HG03342 (cell line): ENCODE data around the gene RGS8.
"Not testable (repeated sequence)": the region's sequence is repeated elsewhere in the genome, so short reads cannot be mapped to it uniquely, and the experiment has no call there.

Experiments
- ATAC-seq: cut with Tn5 transposase; IDR thresholded peaks from one replicate; pipeline ENCODE4 v1.9.1; 2021; ENCODE audit warnings: mild to moderate bottlenecking, moderate library complexity; ENCODE audit not compliant: unreplicated experiment

RGS8 gene

DNA sequence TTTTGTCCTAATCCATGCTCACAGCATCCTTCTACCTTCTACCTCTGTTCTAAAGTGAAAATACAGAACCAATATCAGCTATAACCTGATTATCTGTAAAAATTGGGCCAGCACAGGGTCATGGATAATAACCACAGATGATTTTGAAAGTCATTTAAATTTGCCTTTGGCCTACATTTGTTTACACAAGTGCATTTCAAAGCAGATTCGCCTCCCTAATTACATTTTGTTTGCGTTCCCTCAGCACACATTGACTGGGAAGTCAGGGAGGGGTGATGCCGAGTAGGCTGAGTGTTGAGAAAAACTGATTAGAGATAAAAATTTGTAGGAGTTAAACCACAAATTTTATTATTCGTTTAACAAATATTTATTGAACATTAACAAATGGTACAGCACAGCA lies 19.2 kb upstream of the RGS8 start:
- no peak for ATAC-seq

DNA sequence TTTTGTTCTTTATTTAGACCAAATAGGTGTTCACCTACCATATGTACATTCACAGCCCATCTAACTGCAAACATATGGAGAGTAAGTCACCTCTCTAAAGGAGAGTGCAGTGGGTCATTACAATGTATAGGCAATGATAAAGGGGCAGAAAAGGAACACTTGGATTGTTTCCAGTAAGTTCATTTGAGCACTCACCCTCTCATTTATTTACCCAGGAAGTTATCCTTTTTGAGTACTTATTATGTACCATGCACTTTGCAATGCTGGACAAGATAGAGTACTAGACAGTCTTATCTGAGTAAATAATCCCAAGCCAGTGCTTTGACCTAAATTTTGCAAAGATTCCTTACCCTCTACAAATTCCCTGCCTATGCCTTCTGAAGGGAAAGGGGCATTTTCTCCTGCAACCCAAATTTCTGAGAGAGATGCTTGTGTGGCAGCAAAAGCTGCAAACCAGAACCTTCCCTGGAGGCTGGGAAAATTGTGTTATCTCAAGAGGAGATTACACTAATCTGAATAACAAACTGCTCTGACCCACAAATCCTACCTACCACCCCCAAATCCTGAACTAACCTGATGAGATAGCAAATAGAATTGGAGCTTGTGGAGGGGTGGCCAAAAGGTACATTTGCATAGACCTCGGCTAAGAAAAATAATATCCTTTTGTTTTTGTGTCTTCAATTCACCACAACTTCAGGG lies 18.6 kb upstream of the RGS8 start:
- no peak for ATAC-seq

DNA sequence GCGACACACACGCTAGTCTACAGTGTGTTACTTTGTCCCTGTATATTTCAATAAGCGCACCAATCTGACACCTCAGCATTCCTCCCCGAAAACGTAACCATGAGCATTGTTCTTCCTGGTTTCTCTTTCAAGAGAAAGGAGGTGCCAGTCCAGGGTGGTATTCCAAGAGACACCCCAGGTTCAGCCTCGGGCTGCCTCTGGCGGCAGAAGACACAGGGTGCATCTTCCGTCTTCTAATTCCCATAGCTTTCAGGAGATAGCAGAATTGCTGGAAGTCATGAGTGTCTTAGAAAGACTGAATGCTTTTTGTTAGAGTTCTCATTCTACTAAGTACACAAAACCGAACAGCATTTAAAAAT lies 15.9 kb upstream of the RGS8 start:
- ATAC-seq: no peak

DNA sequence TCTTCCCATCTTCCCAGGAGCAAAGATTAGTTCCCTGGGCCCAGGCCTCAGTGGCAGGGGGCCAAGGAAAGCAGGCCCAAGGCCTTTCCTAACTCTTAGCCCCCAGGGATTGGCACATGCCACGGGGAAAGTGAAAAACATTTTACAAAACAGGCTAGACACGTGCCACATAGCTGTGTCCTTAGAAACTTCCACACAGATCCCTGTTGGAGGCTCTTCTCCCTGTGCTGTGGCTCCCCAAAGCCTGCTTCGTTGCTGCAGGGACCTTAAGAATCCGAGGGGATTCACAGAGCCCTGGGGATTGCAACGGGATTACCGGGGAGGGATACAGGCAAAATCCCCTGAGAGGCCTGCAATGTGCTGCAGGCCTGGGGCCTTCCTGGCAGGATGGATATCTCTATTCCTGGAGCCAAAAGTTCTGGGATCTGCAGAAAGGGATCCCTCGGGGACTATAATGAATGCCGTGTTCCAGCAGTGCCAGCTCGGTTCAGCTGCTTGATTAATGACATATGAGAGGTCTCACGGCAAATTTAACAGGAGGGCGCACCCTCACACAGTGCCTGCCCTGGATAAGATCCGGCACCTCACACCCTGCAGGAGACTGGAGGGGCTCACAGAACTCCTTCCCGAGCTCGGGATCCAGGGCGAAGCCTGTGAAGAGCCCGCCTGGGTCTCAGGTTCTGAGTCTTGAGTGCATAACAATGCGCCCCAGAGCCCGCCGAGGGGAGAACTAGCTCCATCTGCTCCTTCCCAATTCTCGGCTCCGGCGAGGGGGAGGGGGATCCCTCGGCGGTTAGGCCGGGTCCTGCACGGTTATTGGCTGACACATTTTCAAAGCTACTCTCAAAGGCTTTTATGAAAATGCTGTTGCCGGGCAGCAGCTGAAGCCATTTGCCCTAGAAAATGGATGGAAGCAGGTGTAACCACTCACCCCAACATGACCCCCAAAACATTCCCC lies 15.3 kb upstream of the RGS8 start:
- ATAC-seq: no peak

DNA sequence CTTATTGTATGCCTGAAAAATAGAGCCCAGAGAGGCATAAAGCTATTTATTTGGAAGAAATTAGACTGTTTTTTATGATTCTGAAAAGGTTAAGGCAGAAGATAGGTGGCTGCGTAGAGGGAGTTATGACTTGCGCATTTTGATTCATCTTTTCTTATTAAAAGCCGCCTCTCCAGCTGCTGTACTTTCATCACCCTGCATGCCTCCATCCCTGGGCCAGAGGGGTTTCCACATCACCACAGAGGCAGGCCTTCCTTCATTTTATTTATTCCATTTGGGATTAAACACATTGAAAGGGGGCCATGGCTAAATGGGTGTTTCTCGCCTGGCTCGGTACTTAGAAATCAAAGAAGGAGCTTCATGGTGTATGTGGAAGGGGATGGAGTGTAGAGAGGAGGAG lies 14.6 kb upstream of the RGS8 start:
- no peak for ATAC-seq

DNA sequence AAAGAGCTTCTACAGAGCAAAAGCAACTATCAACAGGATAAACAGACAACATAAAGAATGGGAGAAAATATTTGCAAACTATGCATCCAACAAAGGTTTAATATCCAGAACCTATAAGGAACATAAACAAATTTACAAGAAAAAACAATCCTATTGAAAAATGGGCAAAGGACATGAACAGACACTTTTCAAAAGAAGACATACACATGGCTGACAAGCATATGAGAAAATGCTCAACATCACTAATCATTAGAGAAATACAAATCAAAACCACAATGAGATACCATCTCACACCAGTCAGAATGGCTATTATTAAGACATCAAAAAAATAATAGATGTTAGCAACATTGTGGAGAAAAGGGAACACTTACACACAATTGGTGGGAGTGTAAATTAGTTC lies 8.8 kb upstream of the RGS8 start:
- not testable (repeated sequence) for ATAC-seq

DNA sequence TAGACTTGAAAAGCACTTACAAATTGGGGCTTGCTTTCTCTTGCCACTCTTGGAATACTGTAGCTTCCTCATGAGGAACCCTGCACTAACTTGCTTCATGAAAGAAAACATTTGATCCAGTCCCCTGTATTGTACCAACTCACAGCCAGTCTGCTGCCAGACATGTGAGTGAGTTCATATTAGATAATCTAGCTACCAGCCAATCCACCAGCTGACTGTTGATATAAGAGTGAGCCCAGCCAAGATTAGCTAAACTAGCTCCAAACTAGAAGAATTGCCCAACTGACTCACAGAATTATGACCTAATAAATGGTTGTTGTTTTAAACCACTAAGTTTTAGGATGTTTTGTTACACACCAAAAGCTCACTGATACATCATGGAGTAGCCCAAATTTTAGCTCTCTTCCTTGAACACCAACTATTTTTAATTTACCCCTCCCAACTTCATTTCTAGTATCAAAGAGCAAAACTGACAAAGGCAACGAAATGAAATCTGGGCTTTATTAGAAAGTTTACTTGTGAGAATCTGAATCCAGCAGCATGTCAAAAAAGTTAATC lies 6.6 kb upstream of the RGS8 start:
- no peak for ATAC-seq

DNA sequence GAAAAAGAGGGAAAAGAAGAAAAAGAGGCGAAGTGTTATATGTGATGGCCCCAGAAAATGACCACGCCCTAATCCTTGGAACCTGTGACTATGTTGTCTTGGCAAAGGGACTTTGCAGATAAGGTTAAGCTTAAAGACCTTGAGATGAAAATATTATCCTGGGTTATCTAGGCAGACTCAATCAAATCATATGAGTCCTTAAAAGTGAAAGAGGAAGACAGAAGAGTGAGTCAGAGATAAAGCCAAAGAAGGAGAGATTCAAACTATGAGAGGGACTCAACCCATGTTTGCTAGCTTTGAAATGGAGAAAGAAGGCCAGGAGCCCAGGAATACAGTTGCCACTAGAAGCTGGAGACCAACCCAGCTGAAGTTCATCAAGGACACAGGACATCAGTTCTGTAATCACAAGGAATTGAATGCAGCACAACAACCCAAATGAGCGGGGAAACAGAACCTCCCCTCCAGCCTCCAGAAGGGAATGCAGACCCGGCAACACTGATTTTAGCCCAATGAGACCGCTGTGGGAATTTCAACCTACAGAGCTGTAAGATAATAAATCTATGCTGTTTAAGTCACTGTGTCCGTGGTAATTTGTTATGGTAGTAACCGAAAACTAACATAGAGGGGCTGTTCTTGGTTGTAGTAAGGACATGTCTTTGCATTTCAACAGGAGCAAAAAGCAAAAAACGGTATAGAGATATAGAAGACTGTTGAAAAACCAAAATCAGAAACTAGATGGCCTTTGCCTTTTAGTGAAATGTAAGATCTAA lies 4.2 kb upstream of the RGS8 start:
- ATAC-seq: no peak

DNA sequence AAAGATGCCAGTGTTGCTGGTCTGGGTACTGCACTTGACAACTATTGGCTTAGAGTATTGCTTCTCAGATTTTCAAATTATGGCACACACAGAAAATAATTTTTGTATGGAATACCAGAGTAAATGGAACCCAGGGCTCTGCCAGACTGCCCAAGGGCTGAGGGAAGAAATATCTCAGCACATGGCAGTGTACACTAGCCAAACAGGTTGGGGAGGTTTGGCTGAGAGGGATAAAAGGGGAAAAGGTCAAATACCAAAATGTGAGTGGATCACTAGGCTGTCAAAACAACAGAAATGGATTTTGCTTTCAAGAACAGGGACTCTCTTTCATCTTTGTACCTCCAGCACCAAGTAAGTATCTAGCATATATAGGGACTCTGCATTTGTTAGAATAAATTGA lies 3.0 kb upstream of the RGS8 start:
- no peak for ATAC-seq

DNA sequence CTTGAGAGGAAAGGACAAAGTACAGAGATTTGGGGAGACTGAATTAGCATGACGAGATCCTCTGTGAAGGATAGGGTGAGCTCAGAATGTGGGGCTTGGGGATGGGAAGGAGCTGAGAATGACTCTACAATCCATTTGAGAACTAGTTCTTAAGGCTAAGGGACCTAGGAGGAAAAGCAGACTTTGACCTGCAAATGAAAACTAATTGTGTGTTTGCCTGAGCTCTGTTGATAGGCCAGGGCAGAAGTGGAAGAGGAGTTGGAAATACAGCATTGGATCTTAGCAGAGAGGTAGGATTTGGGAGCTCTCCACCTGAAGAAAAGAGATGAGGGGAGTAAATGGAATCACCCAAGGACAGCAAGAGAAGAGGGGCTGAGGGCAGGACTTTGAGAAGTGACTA lies 2.1 kb upstream of the RGS8 start:
- ATAC-seq: no peak

DNA sequence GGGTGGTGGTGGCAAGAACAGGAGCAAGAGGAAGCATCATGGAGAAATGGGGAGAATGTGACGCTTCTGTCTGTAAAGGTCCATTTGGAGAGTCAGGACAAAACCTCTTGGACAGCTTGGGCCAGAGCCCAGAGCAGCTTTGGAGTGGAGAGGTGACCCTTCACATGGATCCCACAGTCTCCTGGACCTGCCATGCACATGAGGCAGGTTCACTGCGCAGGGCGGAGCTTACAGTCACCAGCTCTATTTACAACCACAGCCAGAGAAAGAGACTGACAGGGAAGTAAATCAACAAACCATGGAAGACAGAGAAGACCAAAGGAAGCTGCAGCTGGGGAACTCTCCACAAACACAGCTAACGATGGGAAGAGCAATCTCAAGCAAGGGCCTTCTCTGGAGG lies 828 bp upstream of the RGS8 start:
- ATAC-seq: no peak

DNA sequence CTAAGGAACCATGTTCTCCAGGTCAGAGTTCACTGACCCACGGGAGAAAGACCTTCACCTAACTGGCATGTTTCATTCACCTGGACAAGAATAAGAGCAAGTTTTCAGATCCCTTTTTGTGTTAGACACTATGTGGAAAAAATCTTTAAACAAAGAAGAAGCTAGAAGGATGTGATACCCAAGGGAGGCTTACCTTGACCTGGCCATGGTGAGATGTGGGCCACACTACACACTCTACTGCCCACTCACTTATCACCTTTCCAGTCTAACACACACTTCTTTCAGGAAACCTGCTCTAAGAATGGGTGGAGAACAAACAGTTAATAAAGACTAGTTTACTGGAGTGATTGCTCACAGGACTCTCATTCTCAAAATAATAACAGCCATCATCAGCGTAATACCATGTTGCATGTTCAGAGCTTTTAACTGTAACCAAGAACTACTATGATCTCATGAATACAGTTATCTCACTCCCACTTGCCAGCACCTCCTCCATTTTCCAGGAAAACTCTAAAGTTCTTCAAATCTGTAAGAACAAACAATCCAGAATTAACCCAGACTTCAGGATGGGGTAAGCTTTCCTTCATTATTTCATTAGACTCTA lies 1.4 kb downstream of the RGS8 start:
- ATAC-seq: no peak

DNA sequence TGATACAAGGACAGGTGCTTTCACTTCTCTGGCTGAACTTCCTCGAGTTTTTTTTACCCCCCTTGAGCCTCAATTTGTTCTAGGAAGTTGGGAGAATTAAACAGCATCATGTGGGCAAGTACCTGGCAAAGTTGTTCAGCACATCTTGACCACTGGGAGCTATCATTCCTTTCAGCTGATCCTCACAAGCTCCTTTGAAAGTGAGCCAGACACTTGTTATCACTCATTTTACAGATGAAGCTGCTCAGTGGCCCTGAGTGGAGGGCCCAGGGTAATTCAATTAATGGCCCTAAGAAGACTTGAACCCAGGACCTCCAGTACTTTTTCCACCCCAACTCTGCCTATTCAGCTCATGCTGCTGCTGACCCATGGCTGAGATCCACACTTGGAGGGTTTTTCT lies 2.0 kb downstream of the RGS8 start:
- no peak for ATAC-seq

DNA sequence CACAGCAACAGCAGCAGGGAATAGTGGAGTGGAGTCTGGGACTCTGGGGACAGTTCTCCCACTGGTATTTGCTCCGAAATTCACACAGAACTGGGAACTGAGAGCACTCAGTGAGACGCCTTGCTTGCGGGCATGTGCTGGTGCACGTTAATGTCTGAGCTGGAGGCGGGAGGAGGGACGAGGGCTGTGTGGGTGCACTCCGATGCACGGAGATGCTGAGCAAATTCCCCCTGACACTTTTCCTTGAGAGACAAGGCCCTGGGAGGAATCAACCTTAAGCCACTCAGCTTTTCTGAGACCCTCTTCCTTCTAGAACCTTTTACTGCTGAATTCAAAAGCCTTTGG lies 2.8 kb downstream of the RGS8 start:
- ATAC-seq: no peak

DNA sequence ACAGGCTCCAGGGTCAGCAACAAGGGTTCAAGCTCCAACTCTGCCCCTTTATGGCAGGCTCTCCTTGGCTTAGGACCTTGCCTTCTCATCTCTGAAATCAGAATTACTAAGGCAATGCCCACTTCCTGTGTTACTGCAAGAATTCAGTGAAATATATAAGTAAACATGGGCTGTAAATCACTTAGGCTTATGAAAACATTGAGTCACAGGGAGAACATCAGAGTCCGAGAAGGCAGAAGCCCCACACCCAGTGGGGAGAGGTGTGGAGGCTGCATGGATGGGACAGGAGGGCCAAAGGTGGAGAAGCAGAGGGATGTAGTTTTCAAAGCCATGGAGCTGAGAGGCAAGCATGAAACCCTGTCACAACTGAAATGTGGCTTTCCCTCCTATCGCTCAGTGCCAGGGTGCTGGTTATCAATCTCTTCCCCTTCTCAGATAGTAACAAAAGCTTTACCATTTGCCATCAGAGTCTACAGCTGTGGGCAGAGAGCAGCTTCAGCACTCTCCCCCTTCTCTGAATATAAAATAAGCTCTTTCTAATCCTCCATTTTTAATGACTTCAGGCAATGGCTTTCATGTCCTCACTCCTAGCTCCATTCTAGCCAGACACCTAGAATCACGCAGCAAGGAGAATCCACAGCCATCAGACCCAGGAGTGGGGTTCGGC lies 3.4 kb downstream of the RGS8 start:
- ATAC-seq: no peak

DNA sequence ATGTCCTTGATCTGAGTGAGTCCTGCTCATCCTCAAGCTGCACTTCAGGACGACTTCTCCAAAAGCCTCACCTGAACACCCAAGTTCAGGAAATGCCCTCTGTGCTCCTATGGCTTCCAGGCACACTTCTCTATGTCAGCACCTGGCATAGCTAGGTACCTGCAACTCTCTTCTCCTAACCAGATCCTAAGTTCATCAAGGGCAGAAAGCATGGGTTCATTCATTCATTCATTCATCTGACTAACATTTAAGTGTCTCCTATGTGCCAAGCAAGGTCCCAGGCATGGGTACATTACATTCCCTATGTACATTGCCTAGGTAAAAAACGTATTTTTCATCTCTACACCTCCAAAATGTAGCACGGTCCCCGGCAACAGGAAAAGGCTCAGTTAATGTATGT lies 4.0 kb downstream of the RGS8 start:
- no peak for ATAC-seq

DNA sequence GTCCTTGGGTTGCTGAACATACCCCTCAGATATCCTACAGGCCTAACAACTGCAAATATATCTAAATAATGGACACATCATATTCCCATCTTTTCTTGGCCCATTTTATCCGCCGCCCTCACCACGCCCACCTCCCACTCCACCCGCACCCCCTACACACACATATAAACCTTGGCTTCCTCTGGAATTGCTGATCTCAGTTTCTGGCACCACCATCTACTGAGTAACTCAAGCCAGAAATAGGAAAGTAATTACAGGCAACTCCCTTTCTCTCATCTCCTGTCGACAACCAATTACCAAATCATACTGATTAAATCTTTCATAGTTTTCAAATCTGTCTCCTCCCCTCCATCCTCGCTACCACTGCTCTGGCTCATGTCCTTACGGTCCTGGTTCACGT lies 4.7 kb downstream of the RGS8 start:
- no peak for ATAC-seq

DNA sequence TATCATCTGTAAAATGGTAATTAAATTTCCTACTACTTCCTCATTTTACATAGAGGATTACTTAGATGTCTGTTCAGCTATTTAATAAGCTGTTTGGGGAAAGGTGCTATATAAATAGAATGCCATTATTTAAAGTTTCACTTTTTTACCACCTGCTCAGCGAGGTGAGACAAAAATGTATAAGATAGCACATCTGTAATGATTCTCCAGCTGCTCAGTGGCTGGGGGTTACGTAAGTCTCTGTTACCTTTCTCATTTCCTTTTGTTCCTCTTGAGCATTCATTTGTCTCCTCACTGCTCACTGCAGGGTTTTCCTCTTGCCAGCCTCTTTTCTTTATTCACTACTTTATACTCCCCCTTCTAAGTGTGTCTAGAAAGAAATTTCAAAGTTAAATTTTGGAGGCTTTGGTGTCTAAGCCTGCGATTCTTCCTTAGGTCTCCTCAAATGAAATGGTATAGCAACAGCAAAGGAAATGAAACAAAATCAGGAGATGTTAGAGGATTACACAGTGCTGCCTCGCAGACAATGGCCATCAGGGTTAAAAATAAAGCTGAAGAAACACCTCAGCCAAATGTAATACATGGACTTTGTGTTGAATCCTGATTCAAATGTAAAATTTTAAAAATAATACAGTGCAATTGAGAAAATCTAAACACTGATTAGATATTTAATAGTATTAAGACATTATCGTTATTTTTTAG lies 6.8 kb downstream of the RGS8 start:
- ATAC-seq: peak; percentile 93

DNA sequence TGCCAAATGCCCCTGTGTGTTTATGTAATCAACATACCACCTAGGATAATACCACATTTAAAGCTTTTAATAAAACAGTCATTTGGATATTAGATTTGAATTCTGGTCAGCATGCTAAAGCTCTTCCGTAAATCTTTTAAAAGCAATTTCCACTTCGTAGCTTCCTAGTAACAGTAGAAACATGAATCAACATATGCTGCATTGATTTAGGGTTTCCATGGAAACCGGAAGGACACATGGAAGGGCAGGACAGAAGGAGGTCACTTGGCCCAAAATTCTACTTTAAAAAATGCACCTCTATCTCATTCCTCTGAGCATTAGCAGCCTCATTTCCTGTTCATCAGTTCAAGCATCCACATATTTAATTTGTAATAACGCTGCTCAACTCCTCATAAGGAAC lies 8.1 kb downstream of the RGS8 start:
- no peak for ATAC-seq
